Measurements from ENCODE around the gene LRP5. TPM values are rescaled to one million over a fixed set of nuclear protein-coding genes. Genes with fewer than 3 reads are reported as not detected.

The LRP5 gene
- total RNA-seq, 1 experiment from 2014 or later: 55.2 TPM

GRCh38 chr11:68314203-68315170 is 2.1 kb downstream of the LRP5 start (continued):
- no peak for TF ChIP-seq CEBPB (IDR thresholded peaks at IDR 0.05; ENCODE audit: low read depth)
- peak; percentile 42; the same call in 1 of the 2 replicates for TF ChIP-seq MAX (IDR thresholded peaks at IDR 0.05)
- TF ChIP-seq ZFX (IDR thresholded peaks at IDR 0.05): 0 out of 2 replicates have a peak, but pooled peaks have one; percentile 28
- TF ChIP-seq EGR1 (IDR thresholded peaks at IDR 0.05; ENCODE audit: low read depth): no peak
- no peak for TF ChIP-seq SP1 (IDR thresholded peaks at IDR 0.05; ENCODE audit: low read depth)
- TF ChIP-seq EZH2phosphoT487 (IDR thresholded peaks at IDR 0.05; ENCODE audit: borderline replicate concordance): no peak

GRCh38 chr11:68315171-68315920 is 3.0 kb downstream of the LRP5 start:
- peaks cover 74% of the 10 kb centered on the region for H3K79me2 ChIP-seq (ENCODE audit: insufficient read depth, low read length)

More at GRCh38 chr11:68315171-68315920, 3.0 kb downstream of the LRP5 start:
- no peak for DNase-seq (ENCODE audit: low read depth, low spot score)
- Histone ChIP-seq H3K27ac (ENCODE audit: low read depth, low read length) (peak overlapping the region; percentile 93), H4K20me1 (ENCODE audit: insufficient read depth) (no peaks in the 10 kb centered on the region), H3K4me2 (ENCODE audit: low read length) (peak overlapping the region; percentile 86), H3K9ac (ENCODE audit: low read length) (peak overlapping the region; percentile 92), H3K36me3 (ENCODE audit: control insufficient read depth in 1 of 2, insufficient read depth in 2 of 2, low read length in 2 of 2) (no peaks in the 10 kb centered on the region), H3K27me3 (ENCODE audit: insufficient read depth, low read length) (no peaks in the 10 kb centered on the region), H3K4me1 (ENCODE audit: control insufficient read depth in 1 of 2, insufficient read depth in 2 of 2, low read length in 2 of 2) (peaks cover 37 to 56% of the 10 kb centered on the region in 2 experiments), H3K9me2 (ENCODE audit: insufficient read depth) (no peaks in the 10 kb centered on the region), H2AFZ (ENCODE audit: low read depth, low read length, poor library complexity, severe bottlenecking) (no peak overlapping the region), H3K9me3 (ENCODE audit: control insufficient read depth in 1 of 2, insufficient read depth in 1 of 2, low read depth in 1 of 2, low read length in 2 of 2) (no peaks in the 10 kb centered on the region), H3K4me3 (replicated peaks in 1 of 2; ENCODE audit: low read depth in 1 of 2, low read length in 2 of 2) (peak overlapping the region; percentile 69 to 95)
- ChIA-PET CTCF (interaction anchor here (2.1 kb wide), 1 partner anchor 17 kb away, joined by 6 read pairs; no protein-coding TSS in a partner anchor), POLR2A (interaction anchor here (1.0 to 1.3 kb wide), 2 partner anchors 27 to 43 kb away, joined by 4 read pairs; partner anchors contain the start of gene C11orf24), RAD21 (ENCODE audit: low non-redundant PET in 1 of 2, low total read pairs in 2 of 2, uncharacterized antibody in 2 of 2, unreplicated experiment in 2 of 2) (no interaction called here)
- intact Hi-C loops (cut with micrococcal nuclease): loop anchor here (10.0 kb wide), 1 partner anchor 69 kb away; no protein-coding TSS in a partner anchor
- no TSS peak for BruUV-seq (replicated peaks)
- TF ChIP-seq EZH2 (IDR thresholded peaks at IDR 0.05): no peak
- peak; percentile 53 for ATAC-seq

All from HCT116 (cell line).